GM23248 (cell line): Measurements from ENCODE around the gene SPESP1.

Experiments
- EZH2 ChIP-seq: fragments of 200-600 bp; sonication (generic); IDR thresholded peaks from 2 replicates; pipeline ENCODE4 v1.6.1; 2018; ENCODE audit warnings: antibody characterized with exemption, mild to moderate bottlenecking; ENCODE audit not compliant: insufficient read depth, poor library complexity, severe bottlenecking
- EZH2phosphoT487 ChIP-seq: fragments of 200-600 bp; sonication (generic); IDR thresholded peaks from 2 replicates; pipeline ENCODE4 v1.6.1; 2018; ENCODE audit warnings: antibody characterized with exemption, moderate library complexity, mild to moderate bottlenecking, low read depth; ENCODE audit not compliant: insufficient read depth

DNA sequence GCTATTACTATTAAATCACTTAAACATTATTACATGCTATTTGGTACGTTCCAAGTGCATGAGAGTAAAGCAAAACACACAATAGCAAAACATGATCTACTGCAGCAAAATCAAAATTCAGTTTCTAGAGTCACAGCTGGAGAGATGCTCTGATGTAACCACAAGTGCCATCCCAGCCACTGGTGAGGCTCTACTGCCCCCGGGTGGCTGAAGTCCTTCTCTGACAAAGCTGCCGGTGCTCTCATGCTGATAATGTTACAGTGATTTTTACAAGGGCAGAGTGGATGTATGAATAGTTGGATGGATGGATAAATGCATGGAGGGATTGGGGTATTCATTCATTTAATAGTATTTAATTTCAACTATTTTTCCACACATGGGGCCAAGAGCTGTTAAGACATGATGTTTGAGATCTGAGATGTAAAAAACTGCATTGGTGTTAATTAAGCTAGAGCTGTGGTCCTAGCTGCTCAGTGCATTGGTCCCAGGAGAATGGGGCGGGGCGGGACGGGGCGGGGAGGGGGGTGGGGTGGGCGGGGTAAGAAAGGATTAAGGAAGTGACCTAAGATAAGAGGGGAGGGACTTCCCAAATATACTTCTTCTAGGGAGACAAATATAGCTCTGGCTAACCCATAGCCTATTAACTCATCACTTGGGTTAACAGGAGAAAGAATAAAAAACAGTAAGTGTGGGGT is 5.3 kb upstream of the SPESP1 start:
- TF ChIP-seq EZH2 (no peak), EZH2phosphoT487 (no peak)
